Activated naive CD4-positive, alpha-beta T cell treated with anti-CD3 and anti-CD28 coated beads, Interleukin-2, amount 50 U/mL, for 24 hours (primary cell): ENCODE measurements around the gene DUS2.
A peak's percentile ranks its signal among the peaks of the same experiment; 100 is the strongest.
"Not testable (repeated sequence)": the region's sequence is repeated elsewhere in the genome, so short reads cannot be mapped to it uniquely, and the experiment has no call there.

Experiments used
- H3K27ac Mint-ChIP-seq: one replicate; pipeline ENCODE4 v1.8.0; 2021; ENCODE audit warnings: mild to moderate bottlenecking, mixed read lengths
- H3K27me3 Mint-ChIP-seq: one replicate; pipeline ENCODE4 v1.8.0; 2021; ENCODE audit warnings: mixed read lengths
- H3K36me3 Mint-ChIP-seq: one replicate; pipeline ENCODE4 v1.8.0; 2021; ENCODE audit warnings: mixed read lengths
- H3K4me1 Mint-ChIP-seq: one replicate; pipeline ENCODE4 v1.8.0; 2021; ENCODE audit warnings: mixed read lengths
- H3K4me3 Mint-ChIP-seq: one replicate; pipeline ENCODE4 v1.8.0; 2021; ENCODE audit warnings: mild to moderate bottlenecking, mixed read lengths
- H3K9me3 Mint-ChIP-seq: one replicate; pipeline ENCODE4 v1.8.0; 2021; ENCODE audit warnings: mixed read lengths

The DUS2 gene

DNA sequence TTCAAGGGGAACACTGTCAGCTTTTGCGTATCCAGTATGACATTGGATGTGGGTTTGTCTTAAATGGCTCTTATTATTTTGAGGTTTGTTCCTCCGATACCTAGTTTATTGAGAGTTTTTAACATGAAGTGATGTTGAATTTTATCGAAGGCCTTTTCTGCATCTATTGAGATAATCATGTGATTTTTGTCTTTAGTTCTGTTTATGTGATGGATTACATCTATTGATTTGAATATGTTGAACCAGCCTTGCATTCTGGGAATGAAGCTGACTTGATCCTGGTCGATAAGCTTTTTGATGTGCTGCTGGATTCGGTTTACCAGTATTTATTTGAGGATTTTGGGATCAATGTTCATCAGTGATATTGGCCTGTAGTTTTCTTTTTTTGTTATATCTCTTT is 86.1 kb downstream of the DUS2 start:
- H3K4me3 Mint-ChIP-seq, H3K9me3 Mint-ChIP-seq, H3K27me3 Mint-ChIP-seq: not testable (repeated sequence)
- Mint-ChIP-seq H3K36me3 (peaks cover 38% of the 10 kb centered on the region), H3K27ac (peak overlapping the region; percentile 57), H3K4me1 (peaks cover 93% of the 10 kb centered on the region)

DNA sequence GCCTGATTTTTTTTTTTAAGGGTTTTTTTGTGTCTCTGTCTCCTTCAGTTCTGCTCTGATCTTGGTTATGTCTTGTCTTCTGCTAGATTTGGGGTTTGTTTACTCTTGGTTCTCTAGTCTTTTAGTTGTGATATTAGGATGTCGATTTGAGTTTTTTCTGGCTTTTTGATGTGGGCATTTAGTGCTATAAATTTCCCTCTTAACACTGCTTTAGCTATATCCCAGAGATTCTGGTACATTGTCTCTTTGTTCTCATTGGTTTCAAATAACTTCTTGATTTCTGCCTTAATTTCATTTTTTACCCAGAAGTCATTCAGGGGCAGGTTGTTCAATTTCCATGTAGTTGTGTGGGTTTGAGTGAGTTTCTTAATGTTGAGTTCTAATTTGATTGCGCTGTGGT is 87.5 kb downstream of the DUS2 start:
- H3K27ac Mint-ChIP-seq, H3K27me3 Mint-ChIP-seq, H3K9me3 Mint-ChIP-seq: not testable (repeated sequence)
- Mint-ChIP-seq H3K4me1 (peaks cover 93% of the 10 kb centered on the region), H3K36me3 (peaks cover 29% of the 10 kb centered on the region), H3K4me3 (peak overlapping the region; percentile 31)

DNA sequence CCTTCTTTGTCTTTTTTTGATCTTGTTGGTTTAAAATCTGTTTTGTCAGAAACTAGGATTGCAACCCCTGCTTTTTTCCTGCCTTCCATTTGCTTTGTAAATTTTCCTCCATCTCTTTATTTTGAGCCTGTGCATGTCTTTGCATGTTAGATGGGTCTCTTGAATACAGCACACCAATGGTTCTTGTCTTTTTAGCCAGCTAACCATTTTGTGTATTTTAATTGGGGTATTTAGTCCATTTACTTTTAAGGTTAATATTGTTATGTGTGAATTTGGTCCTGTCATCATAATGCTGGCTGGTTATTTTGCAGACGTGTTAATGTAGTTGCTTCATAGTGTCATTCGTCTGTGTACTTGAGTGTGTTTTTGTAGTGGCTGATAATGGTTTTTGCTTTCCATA is 88.3 kb downstream of the DUS2 start:
- Mint-ChIP-seq H3K9me3 (peaks cover 5% of the 10 kb centered on the region), H3K27ac (peak overlapping the region; percentile 81), H3K36me3 (peaks cover 28% of the 10 kb centered on the region), H3K27me3 (no peaks in the 10 kb centered on the region), H3K4me3 (peak overlapping the region; percentile 24), H3K4me1 (peaks cover 91% of the 10 kb centered on the region)

DNA sequence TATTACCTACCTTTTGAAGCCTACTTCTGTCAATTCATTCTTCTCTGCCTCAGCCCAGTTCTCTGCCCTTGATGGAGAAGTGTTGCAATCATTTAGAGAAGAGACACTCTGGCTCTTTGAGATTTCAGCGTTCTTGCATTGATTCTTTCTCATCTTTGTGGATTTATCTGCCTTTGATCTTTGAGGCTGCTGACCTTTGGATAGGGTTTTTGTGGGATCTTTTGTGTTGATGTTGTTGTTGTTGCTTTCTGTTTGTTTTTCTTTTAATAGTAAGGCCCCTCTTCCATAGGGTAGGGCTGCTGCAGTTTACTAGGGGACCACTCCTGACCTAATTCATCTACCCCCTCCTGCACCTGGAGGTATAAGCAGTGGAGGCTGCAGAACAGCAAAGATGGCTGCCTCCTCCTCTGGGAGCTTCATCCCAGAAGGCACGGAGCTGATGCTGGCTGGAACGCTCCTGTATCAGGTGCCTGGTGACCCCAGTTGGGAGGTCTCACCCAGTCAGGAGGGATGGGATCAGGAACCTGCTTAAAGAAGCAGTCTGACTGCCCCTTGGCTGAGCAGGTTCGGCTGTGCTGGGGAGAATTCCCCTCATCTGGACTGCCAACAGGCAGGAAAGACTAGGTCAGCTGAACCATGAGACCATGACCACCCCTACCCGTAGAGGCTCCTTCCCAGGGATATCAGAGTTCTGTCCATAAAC is 90.1 kb downstream of the DUS2 start:
- H3K4me3 Mint-ChIP-seq = peak overlapping the region; percentile 19
- H3K9me3 Mint-ChIP-seq = peaks cover 5% of the 10 kb centered on the region
- H3K27me3 Mint-ChIP-seq = no peaks in the 10 kb centered on the region
- peaks cover 93% of the 10 kb centered on the region for H3K4me1 Mint-ChIP-seq
- peaks cover 23% of the 10 kb centered on the region for H3K36me3 Mint-ChIP-seq
- H3K27ac Mint-ChIP-seq = peak overlapping the region; percentile 63

DNA sequence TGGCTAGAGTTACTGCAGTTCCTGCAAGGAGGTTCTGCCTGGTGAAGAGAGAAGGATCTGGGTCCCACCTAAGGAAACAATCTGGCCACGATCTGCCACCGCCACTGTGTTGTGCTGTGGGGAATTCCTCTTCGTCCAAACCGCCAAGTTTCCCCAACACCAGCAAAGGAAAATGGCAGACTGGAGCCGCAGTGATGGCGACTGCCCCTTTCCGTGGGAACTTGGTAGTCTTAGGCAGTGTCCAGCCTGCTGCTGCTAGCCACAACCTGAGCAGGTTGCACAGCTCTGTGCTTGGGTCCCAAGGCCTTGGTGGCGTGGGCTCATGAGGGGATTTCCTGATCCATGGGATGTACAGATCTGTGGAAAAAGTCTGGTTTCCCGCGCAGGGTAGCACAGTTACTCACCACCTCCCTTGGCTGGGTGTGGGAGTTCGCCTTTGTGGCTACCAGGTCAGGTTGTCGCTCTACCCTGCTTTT is 90.7 kb downstream of the DUS2 start:
- H3K4me1 Mint-ChIP-seq = peaks cover 93% of the 10 kb centered on the region
- peaks cover 5% of the 10 kb centered on the region for H3K9me3 Mint-ChIP-seq
- H3K27me3 Mint-ChIP-seq = no peaks in the 10 kb centered on the region
- no peak overlapping the region for H3K27ac Mint-ChIP-seq
- H3K4me3 Mint-ChIP-seq = no peak overlapping the region
- peaks cover 21% of the 10 kb centered on the region for H3K36me3 Mint-ChIP-seq

DNA sequence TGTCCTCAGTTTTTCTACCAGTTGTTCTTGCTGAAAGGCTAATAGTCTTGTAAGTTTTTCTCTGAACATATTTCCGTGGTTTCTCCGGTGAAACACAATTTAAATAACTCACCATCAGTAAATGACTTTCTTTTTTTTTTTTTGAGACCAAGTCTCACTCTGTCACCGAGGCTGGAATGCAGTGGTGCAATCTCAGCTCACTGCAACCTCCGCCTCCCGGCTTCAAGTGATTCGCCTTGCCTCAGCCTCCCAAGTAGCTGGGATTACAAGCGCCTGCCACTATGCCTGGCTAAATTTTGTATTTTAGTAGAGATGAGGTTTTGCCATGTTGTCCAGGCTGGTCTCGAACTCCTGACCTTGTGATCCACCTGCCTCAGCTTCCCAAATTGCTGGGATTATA is 91.9 kb downstream of the DUS2 start:
- not testable (repeated sequence) for H3K4me3 Mint-ChIP-seq, H3K27ac Mint-ChIP-seq, H3K9me3 Mint-ChIP-seq, H3K27me3 Mint-ChIP-seq
- Mint-ChIP-seq H3K4me1 (peaks cover 93% of the 10 kb centered on the region), H3K36me3 (peaks cover 17% of the 10 kb centered on the region)

DNA sequence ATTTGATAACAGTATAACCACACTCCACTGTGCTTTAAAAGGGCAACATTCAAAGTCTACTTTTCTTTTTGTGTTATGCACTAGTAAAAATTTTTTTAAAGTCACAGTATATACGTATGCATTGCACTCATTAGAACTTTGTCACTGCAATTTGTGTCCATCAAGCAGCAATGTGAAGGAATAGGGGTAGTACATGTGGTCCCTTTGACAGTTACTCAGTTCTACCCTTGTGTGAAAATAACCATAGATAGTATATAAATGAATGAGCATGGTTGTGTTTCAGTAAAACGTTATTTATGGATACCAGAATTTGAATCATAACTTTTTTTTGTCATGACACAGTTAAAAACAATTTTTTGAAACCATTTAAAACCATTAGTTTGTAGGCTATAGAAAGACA is 92.8 kb downstream of the DUS2 start:
- H3K9me3 Mint-ChIP-seq = no peaks in the 10 kb centered on the region
- peaks cover 13% of the 10 kb centered on the region for H3K36me3 Mint-ChIP-seq
- no peak overlapping the region for H3K27ac Mint-ChIP-seq
- H3K4me1 Mint-ChIP-seq = peaks cover 97% of the 10 kb centered on the region
- H3K4me3 Mint-ChIP-seq = no peak overlapping the region
- H3K27me3 Mint-ChIP-seq = no peaks in the 10 kb centered on the region

DNA sequence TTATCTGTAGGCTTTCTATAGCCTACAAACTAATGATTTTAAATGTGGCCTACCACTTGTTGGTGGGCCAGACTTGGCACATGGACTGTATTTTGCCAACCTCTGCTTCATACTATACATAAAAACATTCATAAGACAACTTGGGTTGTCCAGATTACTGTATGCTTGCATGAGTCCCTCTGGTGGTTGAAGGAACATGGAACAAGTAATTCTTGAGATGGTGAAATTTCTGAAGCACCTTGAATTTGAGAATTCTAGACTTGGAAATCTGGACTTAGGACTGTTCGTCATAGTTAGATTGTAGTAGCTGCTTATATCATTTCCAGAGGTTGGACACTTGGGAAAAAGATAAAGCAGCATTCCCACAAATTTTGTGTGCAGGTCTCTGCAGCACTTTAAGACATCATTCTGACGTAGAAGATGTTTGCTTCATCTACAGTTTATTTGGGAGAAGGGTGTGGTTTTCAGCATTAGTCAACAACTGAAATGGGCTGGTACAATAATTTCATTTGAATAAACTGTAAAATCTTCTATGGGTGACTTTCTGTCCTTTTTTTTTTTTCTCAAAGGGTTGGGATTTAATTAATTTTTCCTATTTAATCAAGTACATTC is 93.3 kb downstream of the DUS2 start:
- Mint-ChIP-seq H3K36me3 (peaks cover 10% of the 10 kb centered on the region), H3K4me1 (peaks cover 97% of the 10 kb centered on the region)

DNA sequence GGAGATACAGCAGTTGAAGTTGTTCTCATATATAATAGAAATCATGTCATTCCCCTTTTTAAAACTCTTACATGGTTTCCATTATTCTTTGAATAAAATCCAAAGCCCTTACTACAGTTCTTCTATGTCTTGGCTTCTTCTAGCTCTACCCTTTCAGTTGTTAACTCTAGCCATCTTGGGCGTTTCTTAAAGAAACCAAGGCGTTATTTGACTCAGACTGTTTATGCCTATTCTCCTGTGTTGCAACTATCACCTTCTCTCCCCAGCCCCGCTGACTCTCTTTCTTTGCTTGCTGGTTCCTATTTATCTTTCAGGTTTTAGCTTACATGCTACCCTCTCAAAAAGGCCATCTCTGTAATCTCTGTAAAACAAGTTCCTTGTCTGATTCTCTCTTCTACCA is 94.8 kb downstream of the DUS2 start:
- peak overlapping the region; percentile 9 for H3K4me3 Mint-ChIP-seq
- peak overlapping the region; percentile 20 for H3K27ac Mint-ChIP-seq
- peaks cover 11% of the 10 kb centered on the region for H3K36me3 Mint-ChIP-seq
- H3K27me3 Mint-ChIP-seq = no peaks in the 10 kb centered on the region
- no peaks in the 10 kb centered on the region for H3K9me3 Mint-ChIP-seq
- H3K4me1 Mint-ChIP-seq = peaks cover 98% of the 10 kb centered on the region

More for the DNA sequence above, 93.3 kb downstream of the DUS2 start:
- Mint-ChIP-seq H3K9me3 (no peaks in the 10 kb centered on the region), H3K4me3 (peak overlapping the region; percentile 26), H3K27me3 (no peaks in the 10 kb centered on the region), H3K27ac (no peak overlapping the region)

DNA sequence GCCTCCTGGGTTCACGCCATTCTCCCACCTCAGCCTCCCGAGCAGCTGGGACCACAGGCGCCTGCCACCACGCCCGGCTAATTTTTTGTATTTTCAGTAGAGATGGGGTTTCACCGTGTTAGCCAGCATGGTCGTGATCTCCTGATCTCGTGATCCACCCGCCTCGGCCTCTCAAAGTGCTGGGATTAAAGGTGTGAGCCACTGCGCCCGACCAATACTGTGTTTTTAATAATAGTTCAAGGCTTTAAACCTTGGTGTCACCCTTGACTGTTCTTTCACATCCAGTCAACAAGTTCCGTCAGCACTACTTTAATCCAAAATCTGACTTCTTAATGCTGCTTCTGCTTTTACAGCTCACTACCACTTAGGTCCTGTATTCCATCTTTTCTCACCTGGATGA is 95.9 kb downstream of the DUS2 start:
- Mint-ChIP-seq H3K36me3 (peaks cover 10% of the 10 kb centered on the region), H3K4me3 (peak overlapping the region; percentile 11), H3K27ac (peak overlapping the region; percentile 84), H3K4me1 (peaks cover 87% of the 10 kb centered on the region)
- H3K27me3 Mint-ChIP-seq, H3K9me3 Mint-ChIP-seq: not testable (repeated sequence)

DNA sequence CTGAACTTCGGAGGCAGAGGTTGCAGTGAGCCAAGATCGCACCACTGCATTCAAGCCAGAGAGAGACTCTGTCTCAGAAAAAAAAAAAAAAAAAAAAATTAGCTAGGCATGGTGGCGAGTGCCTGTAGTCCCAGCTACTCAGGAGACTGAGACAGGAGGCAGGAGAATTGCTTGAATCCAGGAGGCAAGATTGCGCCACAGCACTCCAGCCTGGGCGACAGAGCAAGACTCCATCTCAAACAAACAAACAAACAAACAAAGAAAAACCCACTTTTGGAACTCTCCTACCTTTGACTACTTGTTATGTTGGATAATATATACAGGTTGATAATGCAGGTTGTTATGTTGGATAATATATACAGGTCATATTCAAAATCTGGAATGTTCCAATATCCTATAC is 97.4 kb downstream of the DUS2 start:
- H3K27ac Mint-ChIP-seq, H3K9me3 Mint-ChIP-seq, H3K27me3 Mint-ChIP-seq, H3K4me3 Mint-ChIP-seq: not testable (repeated sequence)
- Mint-ChIP-seq H3K36me3 (peaks cover 13% of the 10 kb centered on the region), H3K4me1 (peaks cover 79% of the 10 kb centered on the region)

DNA sequence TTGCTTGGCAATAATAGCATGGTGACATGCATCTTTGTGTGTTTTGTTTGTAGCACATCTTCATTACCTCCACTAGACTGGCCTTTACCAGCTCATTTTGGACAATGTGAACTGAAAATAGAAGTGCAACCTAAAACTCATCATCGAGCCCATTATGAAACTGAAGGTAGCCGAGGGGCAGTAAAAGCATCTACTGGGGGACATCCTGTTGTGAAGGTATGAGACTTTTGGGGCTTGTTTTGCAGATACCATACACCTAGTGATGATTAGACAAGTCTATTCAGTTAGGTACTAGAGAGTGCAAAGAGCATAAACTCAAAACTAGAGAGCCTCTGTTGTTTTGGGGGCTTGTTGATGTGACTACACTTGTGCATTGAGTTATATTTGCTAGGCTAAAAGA is 103.3 kb downstream of the DUS2 start:
- Mint-ChIP-seq H3K9me3 (no peaks in the 10 kb centered on the region), H3K4me1 (peaks cover 66% of the 10 kb centered on the region), H3K27ac (peak overlapping the region; percentile 41), H3K4me3 (no peak overlapping the region), H3K36me3 (peaks cover 14% of the 10 kb centered on the region), H3K27me3 (no peaks in the 10 kb centered on the region)

DNA sequence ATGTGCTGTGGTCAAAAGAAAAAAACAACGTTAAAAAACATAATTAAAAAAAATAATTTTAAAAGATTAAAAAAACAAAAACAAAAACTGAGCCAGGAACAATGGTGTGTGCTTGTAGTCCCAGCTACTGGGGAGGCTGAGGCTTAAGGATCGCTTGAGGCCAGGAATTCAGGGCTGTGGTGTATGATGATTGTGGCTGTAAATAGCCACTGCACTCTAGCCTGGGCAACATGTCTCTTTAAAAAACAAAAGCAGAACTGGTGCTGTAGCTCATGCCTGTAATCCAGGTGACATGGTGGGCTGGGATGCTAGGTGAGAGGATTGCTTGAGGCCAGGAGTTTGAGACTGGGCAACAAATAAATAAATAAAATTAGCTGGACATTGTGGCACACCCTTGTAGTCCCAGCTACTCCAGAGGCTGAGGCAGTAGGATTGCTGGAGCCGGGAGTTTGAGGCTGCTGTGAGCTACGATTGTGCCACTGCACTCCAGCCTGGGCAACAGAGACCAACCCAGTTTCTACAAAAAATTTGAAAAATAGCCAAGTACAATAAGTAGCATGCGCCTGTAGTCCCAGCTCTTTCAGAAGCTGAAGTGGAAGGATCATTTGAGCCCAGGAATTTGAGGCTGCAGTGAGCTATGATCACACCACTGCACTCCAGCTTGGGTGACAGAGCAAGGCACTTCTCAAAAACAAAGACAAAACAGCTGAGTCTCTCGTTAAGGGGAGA is 105.7 kb downstream of the DUS2 start:
- peaks cover 12% of the 10 kb centered on the region for H3K36me3 Mint-ChIP-seq
- H3K27me3 Mint-ChIP-seq = no peaks in the 10 kb centered on the region
- H3K27ac Mint-ChIP-seq = peak overlapping the region; percentile 59
- H3K4me3 Mint-ChIP-seq = no peak overlapping the region
- H3K4me1 Mint-ChIP-seq = peaks cover 71% of the 10 kb centered on the region
- no peaks in the 10 kb centered on the region for H3K9me3 Mint-ChIP-seq
